ENCODE measurements around the gene MAPK11.

The MAPK11 gene

DNA sequence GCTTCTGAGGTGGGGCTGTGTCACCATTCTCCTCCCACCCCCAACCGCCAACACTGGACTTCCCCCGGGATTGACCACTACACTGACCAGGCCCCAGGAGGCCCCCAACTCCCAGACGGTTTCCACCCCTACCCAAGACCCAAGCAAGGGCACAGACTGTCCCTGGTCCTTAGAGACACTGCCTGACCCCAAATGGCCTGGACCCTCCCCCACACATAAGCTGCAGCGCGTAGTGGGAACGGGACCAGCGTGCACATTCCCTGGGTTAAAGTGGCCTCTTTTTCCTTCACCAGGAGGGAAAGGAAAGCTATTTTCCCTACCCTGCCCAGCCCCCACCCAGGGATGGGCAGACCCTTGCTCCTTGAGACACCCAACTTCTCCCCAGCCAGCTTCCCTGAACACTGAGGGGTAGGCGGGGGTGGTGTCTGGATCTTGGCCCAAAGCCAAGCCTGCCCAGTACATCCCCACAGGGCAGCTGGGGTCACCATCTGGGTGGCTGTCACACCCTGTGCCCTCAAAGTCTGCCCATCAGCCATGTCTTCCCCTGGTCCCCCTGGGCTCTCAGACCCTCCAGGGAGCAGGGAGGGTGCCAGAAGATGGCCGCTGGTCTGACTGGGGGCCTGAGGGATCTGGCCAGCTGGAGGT lies 7.1 kb downstream of the MAPK11 start:
- no peak for DNase-seq (ENCODE audit: low read depth in 2 of 2, low spot score in 1 of 2)

DNA sequence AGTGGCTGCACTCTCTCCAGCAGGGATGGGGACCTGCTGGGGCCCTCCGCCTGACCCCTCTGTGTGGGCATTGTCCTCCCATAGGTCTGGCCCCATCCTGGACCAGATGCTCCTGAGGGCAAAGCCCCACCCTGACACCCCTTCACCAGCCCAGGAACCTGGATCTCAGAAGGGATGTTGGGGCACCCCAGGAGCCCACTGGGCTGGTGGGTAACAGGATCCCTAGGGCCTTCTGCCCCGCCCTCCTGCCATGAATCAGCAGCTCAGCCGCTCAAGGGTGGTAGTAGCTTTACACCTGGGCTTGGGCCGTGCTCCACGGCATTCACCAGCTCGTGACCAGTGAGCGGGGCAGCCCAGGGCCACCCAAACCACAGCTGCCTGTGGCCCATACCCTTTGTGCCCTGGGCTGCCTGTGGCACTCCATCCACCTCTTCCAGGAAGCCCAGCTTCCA lies 7.7 kb downstream of the MAPK11 start:
- DNase-seq (ENCODE audit: low read depth in 2 of 2, low spot score in 1 of 2) = no peak

DNA sequence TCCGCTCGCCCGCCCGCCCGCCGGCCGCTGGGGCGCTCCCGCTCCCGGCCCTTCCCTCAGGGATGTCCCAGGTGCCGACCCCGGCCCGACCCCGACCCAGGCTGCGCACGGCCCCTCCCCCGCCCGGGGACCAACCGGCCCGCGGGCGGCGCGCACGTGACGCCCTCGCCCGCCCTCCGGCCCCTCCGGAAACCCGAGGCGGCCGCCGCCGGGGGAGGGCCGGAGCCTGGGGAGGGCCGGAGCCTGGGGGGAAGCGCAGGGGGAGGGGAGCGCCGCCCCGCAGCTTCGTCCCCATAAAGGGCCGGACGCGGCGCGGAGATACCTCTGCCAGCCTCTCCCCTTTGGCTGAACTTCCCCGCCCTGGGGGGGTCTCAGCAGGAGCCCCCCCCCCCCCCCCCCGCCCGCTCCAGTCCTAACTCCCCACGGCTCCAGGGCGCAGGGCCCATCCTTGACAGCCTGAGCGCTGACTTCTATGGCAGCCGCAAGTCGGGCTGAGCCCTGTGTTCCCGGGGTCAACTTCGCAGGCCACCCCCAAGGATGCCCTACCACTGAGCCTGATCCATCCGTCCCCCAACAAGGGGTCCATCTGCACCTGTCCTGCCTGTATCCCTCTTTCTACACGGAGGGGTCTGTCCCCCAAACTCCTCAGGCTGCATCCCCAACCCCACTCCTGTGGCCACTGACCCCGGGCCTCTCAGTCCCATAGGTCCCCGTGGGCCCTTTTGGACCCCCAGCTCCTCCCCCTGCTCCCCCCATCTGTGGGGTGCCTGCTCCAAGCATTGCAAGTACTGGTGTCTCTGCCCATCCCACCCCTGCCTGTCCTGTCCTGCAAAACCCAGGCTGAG lies 8.3 kb downstream of the MAPK11 start, which contains the start of gene MAPK12:
MAPK12 (minus strand) TSS at position 69 of the 845 bp plus-strand sequence. CDS start 174 bp downstream, outside the sequence.
- no peak for DNase-seq (ENCODE audit: low read depth in 2 of 2, low spot score in 1 of 2)

- DNase-seq (ENCODE audit: low read depth in 2 of 2, low spot score in 1 of 2) = no peak
Measured at GRCh38 chr22:50260801-50261614, 9.2 kb downstream of the MAPK11 start.

- no peak for DNase-seq (ENCODE audit: low read depth in 2 of 2, low spot score in 1 of 2)
Measured at GRCh38 chr22:50260434-50260800, 9.8 kb downstream of the MAPK11 start.

GRCh38 chr22:50259302-50259701 lies 10.9 kb downstream of the MAPK11 start:
- DNase-seq (ENCODE audit: low read depth in 2 of 2, low spot score in 1 of 2) = no peak

- DNase-seq (ENCODE audit: low read depth in 2 of 2, low spot score in 1 of 2) = no peak
Measured at GRCh38 chr22:50258361-50259292, 11.6 kb downstream of the MAPK11 start.

DNA sequence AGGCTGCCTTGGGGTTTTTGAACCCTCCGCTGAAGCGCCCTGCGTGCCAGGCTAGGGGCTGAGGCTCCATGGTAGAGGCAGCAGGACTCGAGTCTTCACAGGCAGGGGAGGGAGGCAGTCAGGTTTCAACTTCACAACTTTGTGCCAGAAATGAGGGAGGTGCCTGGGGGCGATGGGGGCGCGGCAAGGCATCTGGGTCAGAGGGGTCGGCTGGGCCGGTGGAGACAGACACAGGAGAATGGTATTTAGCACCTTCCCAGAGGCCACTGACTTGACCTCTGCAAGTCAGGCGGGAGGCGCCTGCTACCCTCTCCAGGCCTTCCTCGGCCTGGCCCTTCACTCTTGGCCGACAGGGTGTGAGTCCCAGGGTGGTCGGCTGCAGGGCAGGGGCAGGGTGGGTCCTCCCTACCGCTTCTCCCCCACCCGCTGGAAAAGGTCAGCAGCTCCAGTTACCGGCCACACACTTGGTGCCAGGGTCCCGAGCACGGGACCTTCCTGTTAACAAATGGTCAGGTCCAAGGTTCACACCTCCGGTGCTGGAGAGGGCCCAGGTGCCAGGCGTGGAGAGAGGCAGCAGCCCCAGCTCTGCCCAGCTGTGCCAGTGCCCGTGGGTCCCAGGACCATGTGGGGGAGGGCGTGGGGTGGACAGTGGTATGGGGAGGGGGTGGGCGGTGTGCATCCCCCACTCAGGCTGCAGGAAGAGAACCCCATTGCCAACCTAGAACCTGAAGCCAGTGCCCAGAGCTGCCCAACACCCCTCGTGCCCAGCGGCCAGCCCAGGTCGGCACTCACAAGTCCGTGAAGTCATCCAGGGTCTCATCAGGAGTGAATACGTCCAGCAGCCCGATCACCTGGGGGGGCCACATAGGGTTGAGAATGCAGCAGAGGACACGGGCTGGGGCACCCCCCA lies 12.5 kb downstream of the MAPK11 start:
- DNase-seq (ENCODE audit: low read depth in 2 of 2, low spot score in 1 of 2) = no peak

- no peak for DNase-seq (ENCODE audit: low read depth in 2 of 2, low spot score in 1 of 2)
Measured at GRCh38 chr22:50257041-50257440, 13.1 kb downstream of the MAPK11 start.

GRCh38 chr22:50256258-50256862 lies 13.8 kb downstream of the MAPK11 start:
- no peak for DNase-seq (ENCODE audit: low read depth in 2 of 2, low spot score in 1 of 2)

GRCh38 chr22:50255607-50256006 lies 14.6 kb downstream of the MAPK11 start:
- no peak for DNase-seq (ENCODE audit: low read depth in 2 of 2, low spot score in 1 of 2)

GRCh38 chr22:50255099-50255498 lies 15.1 kb downstream of the MAPK11 start:
- no peak for DNase-seq (ENCODE audit: low read depth in 2 of 2, low spot score in 1 of 2)

- DNase-seq (ENCODE audit: low read depth in 2 of 2, low spot score in 1 of 2) = no peak
Measured at GRCh38 chr22:50253941-50254340, 16.2 kb downstream of the MAPK11 start.

- DNase-seq (ENCODE audit: low read depth in 2 of 2, low spot score in 1 of 2) = no peak
Measured at GRCh38 chr22:50253046-50253915, 16.9 kb downstream of the MAPK11 start.

DNA sequence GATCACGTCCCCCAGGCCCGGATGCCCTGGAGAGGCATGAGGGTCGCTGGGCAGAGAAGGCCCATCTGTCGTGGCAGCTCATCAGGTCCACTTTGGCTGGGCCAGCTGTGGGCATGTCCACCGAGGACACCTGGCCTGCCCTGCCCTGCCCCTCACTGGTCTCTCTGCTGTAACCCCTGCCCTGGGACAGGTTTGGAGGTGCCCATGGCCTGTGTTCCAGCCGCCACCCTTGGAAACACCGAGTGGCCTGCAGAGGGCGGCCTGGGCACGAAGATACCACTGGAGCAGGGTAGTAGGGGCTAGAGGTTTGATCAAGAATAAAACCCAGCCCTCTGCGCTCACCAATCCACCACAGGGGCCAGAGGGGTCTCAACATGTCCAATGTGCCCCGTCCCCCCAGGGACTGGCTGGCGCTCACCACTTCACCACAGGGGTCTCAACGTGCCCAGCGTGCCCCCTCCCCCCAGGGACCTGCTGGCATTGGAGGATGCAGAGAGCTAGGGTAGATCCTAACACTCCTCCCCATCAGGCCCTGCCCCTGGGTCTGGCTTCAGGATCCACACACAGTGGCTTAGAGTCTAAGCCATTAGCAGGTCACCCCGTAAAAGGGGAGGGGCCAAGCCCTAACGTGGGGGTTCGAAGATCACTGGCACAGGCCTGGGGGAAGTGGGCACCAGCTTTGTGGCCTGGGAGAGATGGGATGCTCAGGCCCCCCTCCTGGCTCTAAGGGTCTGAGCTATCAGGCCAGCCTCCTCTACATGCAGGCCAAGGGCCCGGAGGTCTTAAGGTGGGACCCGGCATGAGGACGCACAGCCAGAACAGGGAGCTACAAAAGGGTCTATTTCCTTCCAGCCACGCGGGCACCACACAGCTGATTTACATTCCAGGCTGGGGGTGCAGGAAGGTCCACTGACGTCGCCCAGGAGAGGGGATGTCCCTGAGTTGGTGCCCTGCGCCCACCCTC lies 17.8 kb downstream of the MAPK11 start:
- peak; percentile 47 to 56 for DNase-seq (ENCODE audit: low read depth in 2 of 2, low spot score in 1 of 2)

DNA sequence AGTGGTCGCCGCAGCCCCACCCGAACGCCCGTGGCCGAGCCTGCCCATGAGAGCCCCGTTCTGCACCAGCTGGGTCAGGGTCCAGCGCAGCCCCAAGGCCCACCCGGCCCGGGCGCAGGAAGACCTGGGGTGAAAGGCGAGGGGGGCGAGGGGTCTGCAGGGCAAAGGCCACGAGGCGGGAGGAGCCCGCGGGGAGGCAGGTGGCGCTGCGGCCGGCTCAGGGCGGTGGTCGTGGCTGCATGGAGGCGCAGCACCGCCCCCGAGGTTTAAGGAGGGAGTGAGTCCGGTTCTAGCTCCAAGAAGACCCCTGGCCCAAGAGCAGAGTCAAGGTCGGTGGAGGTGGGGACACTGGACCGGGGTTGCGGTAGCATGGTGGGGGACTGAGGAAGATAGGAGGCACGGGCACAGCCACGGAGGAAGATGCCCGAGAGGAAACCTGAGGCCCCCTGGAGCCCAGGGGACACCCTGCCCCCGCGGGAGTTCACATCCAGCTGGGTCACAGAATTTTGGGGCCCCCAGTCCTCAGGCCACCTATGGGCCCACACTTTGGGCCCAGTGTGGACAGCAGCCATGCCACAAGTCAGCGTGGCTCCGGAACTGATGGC lies 18.6 kb downstream of the MAPK11 start:
- DNase-seq (ENCODE audit: low read depth in 2 of 2, low spot score in 1 of 2) = no peak

Measured in stimulated activated CD8-positive, alpha-beta memory T cell treated with anti-CD3 and anti-CD28 coated beads, Interleukin-4, amount 100 ng/mL, for 1 hour (primary cell).